Suprapubic skin (tissue), 3 donors: ENCODE data around the gene SORCS2.

Experiments
- EP300 ChIP-seq: sonication (generic); formaldehyde crosslinking; IDR thresholded peaks from one replicate; pipeline ENCODE4 v1.6.1; 2017; ENCODE audit warnings: antibody characterized with exemption
- POLR2A ChIP-seq, 2 donors: fragments of 450-650 bp; IDR thresholded peaks; one replicate each; pipeline ENCODE4 v1.6.1; 2017; ENCODE audit warnings: antibody characterized with exemption in 2 of 2, mild to moderate bottlenecking in 2 of 2, moderate library complexity in 2 of 2
- TF ChIP-seq, protein P1 (sequence below), 2 donors: fragments of 200-600 bp in 1 of 2; fragments of 450-650 bp in 1 of 2; sonication (generic) in 1 of 2; IDR thresholded peaks; one replicate each; pipeline ENCODE4 v1.5.1; 2016 to 2019; ENCODE audit warnings: antibody characterized with exemption in 2 of 2, mild to moderate bottlenecking in 1 of 2, moderate library complexity in 1 of 2

DNA sequence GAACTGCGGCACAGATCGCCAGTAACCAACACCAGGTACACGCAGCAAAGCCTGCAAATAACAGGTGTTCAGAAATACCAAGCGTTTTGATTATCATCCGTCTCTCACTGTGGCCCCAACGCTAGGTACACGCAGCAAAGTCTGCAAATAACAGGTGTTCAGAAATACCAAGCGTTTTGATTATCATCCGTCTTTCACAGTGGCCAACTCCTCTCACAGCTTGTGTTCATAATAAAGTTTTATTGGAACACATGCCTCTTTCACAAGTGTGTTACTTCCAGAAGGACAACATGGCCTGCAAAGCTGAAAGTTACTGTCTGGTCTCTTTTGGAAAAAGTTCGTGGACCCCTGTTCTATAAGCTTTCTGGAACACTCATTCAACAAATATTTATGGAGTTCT lies 594.2 kb downstream of the SORCS2 start:
- TF ChIP-seq, protein P1, sequence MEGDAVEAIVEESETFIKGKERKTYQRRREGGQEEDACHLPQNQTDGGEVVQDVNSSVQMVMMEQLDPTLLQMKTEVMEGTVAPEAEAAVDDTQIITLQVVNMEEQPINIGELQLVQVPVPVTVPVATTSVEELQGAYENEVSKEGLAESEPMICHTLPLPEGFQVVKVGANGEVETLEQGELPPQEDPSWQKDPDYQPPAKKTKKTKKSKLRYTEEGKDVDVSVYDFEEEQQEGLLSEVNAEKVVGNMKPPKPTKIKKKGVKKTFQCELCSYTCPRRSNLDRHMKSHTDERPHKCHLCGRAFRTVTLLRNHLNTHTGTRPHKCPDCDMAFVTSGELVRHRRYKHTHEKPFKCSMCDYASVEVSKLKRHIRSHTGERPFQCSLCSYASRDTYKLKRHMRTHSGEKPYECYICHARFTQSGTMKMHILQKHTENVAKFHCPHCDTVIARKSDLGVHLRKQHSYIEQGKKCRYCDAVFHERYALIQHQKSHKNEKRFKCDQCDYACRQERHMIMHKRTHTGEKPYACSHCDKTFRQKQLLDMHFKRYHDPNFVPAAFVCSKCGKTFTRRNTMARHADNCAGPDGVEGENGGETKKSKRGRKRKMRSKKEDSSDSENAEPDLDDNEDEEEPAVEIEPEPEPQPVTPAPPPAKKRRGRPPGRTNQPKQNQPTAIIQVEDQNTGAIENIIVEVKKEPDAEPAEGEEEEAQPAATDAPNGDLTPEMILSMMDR (IDR thresholded peaks at IDR 0.05): no peak
- TF ChIP-seq POLR2A (IDR thresholded peaks at IDR 0.05) (no peak), EP300 (no peak)
